Caco-2 (cell line): ENCODE results near the gene EML4. TPM values are rescaled to one million over a fixed set of nuclear protein-coding genes. Genes with fewer than 3 reads are reported as not detected.

Experiments used
- total RNA-seq: library from RNA; stranded (reverse); gene quantifications from 2 replicates; pipeline ENCODE4 v1.2.3, GENCODE V29; 2022

The EML4 gene
- total RNA-seq, 1 experiment from 2014 or later = 125 TPM

Other genes with a start within 250 kb of the EML4 start
- gene PKDCC, start 121.3 kb upstream of the EML4 start, total RNA-seq = 322 and 339 TPM in 2 replicates
- gene COX7A2L, start 191.9 kb downstream of the EML4 start, total RNA-seq = 117 and 125 TPM in 2 replicates